ENCODE data around the gene LDLRAD3. TPM values are rescaled to one million over a fixed set of nuclear protein-coding genes. Genes with fewer than 3 reads are reported as not detected.
A peak's percentile ranks its signal among the peaks of the same experiment; 100 is the strongest.

The LDLRAD3 gene
- total and polyA plus RNA-seq, 7 donors, result 5.9 to 20.7 (median 12.1) TPM

- 17 to 36% (median 20%) methylated on average over 9 of the region's 9 CpGs for WGBS, 3 donors
- Histone ChIP-seq H3K4me3 (peak overlapping the region; percentile 75), H3K27me3 (ENCODE audit: insufficient read depth in 3 of 3, low read length in 2 of 3) (no peaks in the 10 kb centered on the region), H3K27ac (peak overlapping the region; percentile 80), H3K36me3 (ENCODE audit: insufficient read depth in 1 of 2, low read depth in 1 of 2) (no peaks in the 10 kb centered on the region), H3K9me3 (no peaks in the 10 kb centered on the region), H3K4me1 (peaks cover 6% of the 10 kb centered on the region)
- ATAC-seq, result no peak
- no peak for TF ChIP-seq CTCF (IDR thresholded peaks at IDR 0.05)
- intact Hi-C loops (cut with DNase I), result loop anchor here in 1 of 2 donors (10.0 kb wide), 1 partner anchor 131 kb away; no protein-coding TSS in a partner anchor
- no peak for DNase-seq
Measured at GRCh38 chr11:35943309-35943708, 553 bp upstream of the LDLRAD3 start.

- DNase-seq (peak; percentile 61 to 78), ATAC-seq (peak; percentile 78 to 86 (median 81))
- peak overlapping the region; percentile 75 for H3K4me3 ChIP-seq
- H3K36me3 ChIP-seq (ENCODE audit: insufficient read depth in 1 of 2, low read depth in 1 of 2), result no peaks in the 10 kb centered on the region
- H3K9me3 ChIP-seq, result no peaks in the 10 kb centered on the region
- peak overlapping the region; percentile 80 for H3K27ac ChIP-seq
- peaks cover 6% of the 10 kb centered on the region for H3K4me1 ChIP-seq
- 4 to 8% (median 6%) methylated on average over 30 to 32 of the region's 32 CpGs for WGBS, 3 donors
- intact Hi-C loops (cut with DNase I), result loop anchor here in 1 of 2 donors (10.0 kb wide), 1 partner anchor 130 kb away; no protein-coding TSS in a partner anchor
- TF ChIP-seq CTCF (IDR thresholded peaks at IDR 0.05), result no peak
- H3K27me3 ChIP-seq (ENCODE audit: insufficient read depth in 3 of 3, low read length in 2 of 3), result no peaks in the 10 kb centered on the region
Measured at GRCh38 chr11:35944503-35945136, 758 bp downstream of the LDLRAD3 start.

GRCh38 chr11:35945137-35945518 is 1.3 kb downstream of the LDLRAD3 start:
- peak overlapping the region; percentile 80 for H3K27ac ChIP-seq
- no peaks in the 10 kb centered on the region for H3K27me3 ChIP-seq (ENCODE audit: insufficient read depth in 3 of 3, low read length in 2 of 3)
- H3K36me3 ChIP-seq (ENCODE audit: insufficient read depth in 1 of 2, low read depth in 1 of 2), result no peaks in the 10 kb centered on the region
- no peaks in the 10 kb centered on the region for H3K9me3 ChIP-seq
- ATAC-seq (no peak), DNase-seq (no peak)
- H3K4me1 ChIP-seq, result peaks cover 11% of the 10 kb centered on the region
- TF ChIP-seq CTCF (IDR thresholded peaks at IDR 0.05), result no peak
- intact Hi-C loops (cut with DNase I), result loop anchor here in 1 of 2 donors (10.0 kb wide), 1 partner anchor 130 kb away; no protein-coding TSS in a partner anchor
- WGBS, 3 donors, result 31 to 42% (median 33%) methylated on average over 2 of the region's 2 CpGs
- H3K4me3 ChIP-seq, result peak overlapping the region; percentile 75

GRCh38 chr11:35946766-35947165 is 2.9 kb downstream of the LDLRAD3 start:
- intact Hi-C loops (cut with DNase I), result loop anchor here in 1 of 2 donors (10.0 kb wide), 1 partner anchor 128 kb away; no protein-coding TSS in a partner anchor
- DNase-seq, result no peak
- 78 to 81% (median 79%) methylated on average over 3 of the region's 3 CpGs for WGBS, 3 donors

More at GRCh38 chr11:35946766-35947165, 2.9 kb downstream of the LDLRAD3 start:
- ATAC-seq, result no peak
- Histone ChIP-seq H3K36me3 (ENCODE audit: insufficient read depth in 1 of 2, low read depth in 1 of 2) (no peaks in the 10 kb centered on the region), H3K27ac (no peak overlapping the region), H3K9me3 (no peaks in the 10 kb centered on the region), H3K4me1 (peaks cover 25% of the 10 kb centered on the region), H3K27me3 (ENCODE audit: insufficient read depth in 3 of 3, low read length in 2 of 3) (no peaks in the 10 kb centered on the region), H3K4me3 (no peak overlapping the region)
- no peak for TF ChIP-seq CTCF (IDR thresholded peaks at IDR 0.05)

Measured in psoas muscle (tissue), 8 donors.